ENCODE measurements around the gene MBD6.

DNA sequence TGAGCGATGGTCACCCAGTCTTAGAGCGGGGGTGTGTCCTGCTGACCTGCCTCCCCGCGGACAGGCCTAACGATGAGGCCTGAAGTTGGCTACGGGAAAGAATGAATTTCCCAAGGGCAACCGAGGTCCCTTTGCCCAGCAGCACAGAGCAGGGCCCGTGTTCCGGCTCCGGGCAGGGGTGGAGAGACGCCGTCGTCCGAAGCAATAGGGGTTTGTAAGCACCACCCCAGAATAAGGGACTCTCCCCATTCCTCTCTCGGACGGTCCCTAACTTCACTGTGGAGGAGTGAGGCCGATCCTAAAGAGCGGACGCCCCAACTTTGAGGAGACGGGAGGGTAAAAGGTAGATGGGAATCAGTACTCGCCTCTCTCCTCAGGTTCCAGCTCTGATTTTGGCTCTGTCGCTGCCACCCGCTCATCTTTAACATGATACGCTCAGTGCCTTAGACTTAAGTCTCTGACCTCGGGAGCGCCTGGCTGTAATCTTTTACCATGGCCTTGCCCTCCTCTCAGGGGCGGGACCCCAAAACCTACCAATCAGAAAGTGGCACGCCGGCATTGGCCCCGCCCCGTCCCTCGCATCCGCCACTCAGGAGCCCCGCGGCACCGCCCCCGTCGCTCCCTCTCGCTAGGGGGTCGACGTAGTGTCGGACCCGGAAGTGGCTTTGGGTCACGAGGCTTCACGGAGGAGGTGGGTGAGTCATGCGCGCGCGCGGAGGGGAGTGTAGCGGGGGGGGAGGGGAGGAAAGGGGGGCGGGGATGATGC, 2.4 kb upstream of the MBD6 start, which contains the start of gene DDIT3:
- peak; percentile 54; the same call in 1 of the 2 replicates for TF ChIP-seq EP300 (IDR thresholded peaks at IDR 0.05; ENCODE audit: borderline replicate concordance)
- TF ChIP-seq, protein P1, sequence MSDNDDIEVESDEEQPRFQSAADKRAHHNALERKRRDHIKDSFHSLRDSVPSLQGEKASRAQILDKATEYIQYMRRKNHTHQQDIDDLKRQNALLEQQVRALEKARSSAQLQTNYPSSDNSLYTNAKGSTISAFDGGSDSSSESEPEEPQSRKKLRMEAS (IDR thresholded peaks at IDR 0.05): peak; percentile 70; the same call in 1 of the 2 replicates
